Left lobe of liver (tissue), 2 donors: ENCODE data around the gene USP9X. TPM values are rescaled to one million over a fixed set of nuclear protein-coding genes. Genes with fewer than 3 reads are reported as not detected.
"Not testable (repeated sequence)": the region's sequence is repeated elsewhere in the genome, so short reads cannot be mapped to it uniquely, and the experiment has no call there.

Source experiments
- ATAC-seq: fragments of 200-7000 bp; cut with Tn5 transposase; one replicate; pipeline ENCODE4 v1.9.1; 2020; ENCODE audit warnings: mild to moderate bottlenecking, moderate library complexity
- DNase-seq: peaks from one replicate; pipeline ENCODE4 v3.0.0-alpha.2; 2020; ENCODE audit warnings: low spot score
- total RNA-seq: library from RNA; stranded (reverse); gene quantifications from one replicate; pipeline ENCODE4 v1.2.1, GENCODE V29; 2021
- donor health status: DM: no; HTN: no; CAD: no; lungs with moderate emphysema.
- donor health status: DM: no; HTN: yes; CAD: no.

The USP9X gene
- total RNA-seq, 1 donor from 2014 or later = 44.5 TPM

GRCh38 chrX:41177297-41177696 is 92.1 kb downstream of the USP9X start:
- ATAC-seq (no peak), DNase-seq (no peak)

- no peak for DNase-seq
- ATAC-seq = no peak
These were observed 93.0 kb downstream of the USP9X start for GRCh38 chrX:41178201-41178600.

GRCh38 chrX:41180194-41180908 is 95.1 kb downstream of the USP9X start:
- DNase-seq = no peak

GRCh38 chrX:41184312-41184711 is 99.1 kb downstream of the USP9X start:
- ATAC-seq (no peak), DNase-seq (no peak)

More at GRCh38 chrX:41180194-41180908, 95.1 kb downstream of the USP9X start:
- peak; percentile 67 for ATAC-seq

- ATAC-seq, DNase-seq: not testable (repeated sequence)
These were observed 101.7 kb downstream of the USP9X start for GRCh38 chrX:41186946-41187345.

- DNase-seq = no peak
These were observed 103.9 kb downstream of the USP9X start for GRCh38 chrX:41189156-41189555.

GRCh38 chrX:41192880-41193279 is 107.6 kb downstream of the USP9X start:
- no peak for DNase-seq
- no peak for ATAC-seq

More at GRCh38 chrX:41189156-41189555, 103.9 kb downstream of the USP9X start:
- ATAC-seq = no peak

GRCh38 chrX:41198410-41198809 is 113.2 kb downstream of the USP9X start:
- DNase-seq = no peak
- ATAC-seq = no peak

GRCh38 chrX:41200785-41201184 is 115.5 kb downstream of the USP9X start:
- no peak for DNase-seq
- no peak for ATAC-seq

- DNase-seq (no peak), ATAC-seq (no peak)
These were observed 124.6 kb downstream of the USP9X start for GRCh38 chrX:41209853-41210252.

- no peak for DNase-seq
- ATAC-seq = no peak
These were observed 139.4 kb downstream of the USP9X start for GRCh38 chrX:41224605-41225004.

- ATAC-seq = peak; percentile 55
- DNase-seq = no peak
These were observed 148.7 kb downstream of the USP9X start for GRCh38 chrX:41233988-41234387.

GRCh38 chrX:41234471-41234870 is 149.2 kb downstream of the USP9X start:
- ATAC-seq, DNase-seq: not testable (repeated sequence)

- no peak for DNase-seq
- no peak for ATAC-seq
These were observed 149.7 kb downstream of the USP9X start for GRCh38 chrX:41234962-41235361.

- ATAC-seq (no peak), DNase-seq (no peak)
These were observed 151.4 kb downstream of the USP9X start for GRCh38 chrX:41236629-41237028.

- ATAC-seq (no peak), DNase-seq (no peak)
These were observed 155.3 kb downstream of the USP9X start for GRCh38 chrX:41240509-41240908.

- no peak for ATAC-seq
- DNase-seq = no peak
These were observed 156.7 kb downstream of the USP9X start for GRCh38 chrX:41241962-41242361.

- ATAC-seq (no peak), DNase-seq (no peak)
These were observed 160.4 kb downstream of the USP9X start for GRCh38 chrX:41245641-41246040.

- no peak for ATAC-seq
- no peak for DNase-seq
These were observed 165.6 kb downstream of the USP9X start for GRCh38 chrX:41250867-41251266.

- no peak for ATAC-seq
These were observed 172.6 kb downstream of the USP9X start for GRCh38 chrX:41257801-41258200.

GRCh38 chrX:41258226-41258625 is 173.0 kb downstream of the USP9X start:
- ATAC-seq = no peak
- DNase-seq = no peak

More at GRCh38 chrX:41257801-41258200, 172.6 kb downstream of the USP9X start:
- no peak for DNase-seq

GRCh38 chrX:41258871-41259270 is 173.6 kb downstream of the USP9X start:
- DNase-seq = no peak
- ATAC-seq = no peak

- DNase-seq = no peak
- no peak for ATAC-seq
These were observed 174.3 kb downstream of the USP9X start for GRCh38 chrX:41259516-41259915.
